ENCODE measurements around the gene LGALS3BP. TPM values are rescaled to one million over a fixed set of nuclear protein-coding genes. Genes with fewer than 3 reads are reported as not detected.

The LGALS3BP gene
- total and polyA plus RNA-seq, 2 of the 13 experiments (the other 11 are each of a cell fraction or from before 2014, with no cell fraction given) = 137 to 332 TPM

DNA sequence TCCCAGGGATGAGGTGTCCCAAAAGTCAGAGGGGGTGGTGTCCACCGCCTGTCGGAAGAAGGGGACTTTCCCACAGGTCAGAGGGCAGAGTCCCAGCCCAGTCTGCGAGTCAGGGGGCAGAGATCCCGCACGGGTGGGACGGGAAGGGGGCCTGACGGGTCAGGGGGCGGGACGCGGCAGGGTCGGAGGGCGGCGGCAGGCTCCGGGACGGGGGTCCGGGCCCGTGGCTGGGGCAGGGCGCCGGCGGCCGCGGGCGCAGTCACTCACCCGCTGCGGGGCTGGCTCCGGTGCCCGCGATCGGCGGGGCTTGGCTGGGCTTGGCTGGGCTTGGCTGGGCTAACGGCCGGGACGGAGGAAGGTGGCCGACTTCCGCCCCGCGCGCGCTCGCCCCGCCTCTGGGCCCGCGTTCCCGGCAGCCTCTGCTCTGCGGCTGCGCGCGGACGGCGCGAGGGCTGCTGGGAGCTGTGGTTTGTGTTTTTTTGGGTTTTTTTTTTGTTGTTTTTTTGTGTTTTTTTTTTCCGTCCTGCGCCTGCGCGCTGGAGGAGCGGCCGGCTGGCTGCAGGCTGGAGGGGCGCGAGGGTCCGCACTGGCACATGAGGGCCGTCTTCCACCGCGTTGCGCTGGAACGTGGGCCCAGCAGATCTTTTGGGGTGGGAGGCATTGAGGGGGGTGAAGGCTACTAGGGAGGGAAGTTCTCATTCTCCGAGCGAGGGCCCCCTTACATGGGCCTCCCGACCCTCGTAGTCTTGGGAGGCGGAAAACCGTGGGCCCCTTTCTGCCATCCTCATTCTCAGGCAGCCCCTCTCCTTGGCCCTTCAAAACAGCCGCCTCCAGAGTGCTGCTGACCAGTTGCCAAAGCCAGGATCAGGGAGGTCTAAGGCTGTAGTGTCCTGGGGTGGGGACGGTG is 29.9 kb upstream of the LGALS3BP start, which contains the start of gene CANT1 (continued):
- TF ChIP-seq ZNF367 (CRISPR knock-in tag; IDR thresholded peaks at IDR 0.05; ENCODE audit: borderline replicate concordance) (no peak), RBFOX2 (IDR thresholded peaks at IDR 0.05; ENCODE audit: low read depth, low read length) (peak; percentile 95), BORCS8-MEF2B (CRISPR knock-in tag; IDR thresholded peaks at IDR 0.05) (0 out of 2 replicates have a peak, but pooled peaks have one; percentile 35), ZKSCAN8 (CRISPR knock-in tag; IDR thresholded peaks at IDR 0.05; ENCODE audit: borderline replicate concordance) (no peak), IRX3 (CRISPR knock-in tag; IDR thresholded peaks at IDR 0.05; ENCODE audit: borderline replicate concordance, low read depth) (no peak; the same call in 1 of the 2 replicates), ZNF75D (CRISPR knock-in tag; IDR thresholded peaks at IDR 0.05; ENCODE audit: borderline replicate concordance) (no peak), NFIB (CRISPR knock-in tag; IDR thresholded peaks at IDR 0.05; ENCODE audit: borderline replicate concordance) (no peak), TBX2 (CRISPR knock-in tag; IDR thresholded peaks at IDR 0.05; ENCODE audit: borderline replicate concordance) (peak; percentile 71; the same call in 1 of the 2 replicates), MAFF (IDR thresholded peaks at IDR 0.05; ENCODE audit: low read depth, low read length) (no peak), ZFY (CRISPR knock-in tag; IDR thresholded peaks at IDR 0.05) (peak; percentile 95), TOE1 (CRISPR knock-in tag; IDR thresholded peaks at IDR 0.05) (no peak; the same call in 1 of the 2 replicates)
- TF ChIP-seq, protein P1, sequence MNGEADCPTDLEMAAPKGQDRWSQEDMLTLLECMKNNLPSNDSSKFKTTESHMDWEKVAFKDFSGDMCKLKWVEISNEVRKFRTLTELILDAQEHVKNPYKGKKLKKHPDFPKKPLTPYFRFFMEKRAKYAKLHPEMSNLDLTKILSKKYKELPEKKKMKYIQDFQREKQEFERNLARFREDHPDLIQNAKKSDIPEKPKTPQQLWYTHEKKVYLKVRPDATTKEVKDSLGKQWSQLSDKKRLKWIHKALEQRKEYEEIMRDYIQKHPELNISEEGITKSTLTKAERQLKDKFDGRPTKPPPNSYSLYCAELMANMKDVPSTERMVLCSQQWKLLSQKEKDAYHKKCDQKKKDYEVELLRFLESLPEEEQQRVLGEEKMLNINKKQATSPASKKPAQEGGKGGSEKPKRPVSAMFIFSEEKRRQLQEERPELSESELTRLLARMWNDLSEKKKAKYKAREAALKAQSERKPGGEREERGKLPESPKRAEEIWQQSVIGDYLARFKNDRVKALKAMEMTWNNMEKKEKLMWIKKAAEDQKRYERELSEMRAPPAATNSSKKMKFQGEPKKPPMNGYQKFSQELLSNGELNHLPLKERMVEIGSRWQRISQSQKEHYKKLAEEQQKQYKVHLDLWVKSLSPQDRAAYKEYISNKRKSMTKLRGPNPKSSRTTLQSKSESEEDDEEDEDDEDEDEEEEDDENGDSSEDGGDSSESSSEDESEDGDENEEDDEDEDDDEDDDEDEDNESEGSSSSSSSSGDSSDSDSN (CRISPR knock-in tag; IDR thresholded peaks at IDR 0.05) = peak; percentile 34; the same call in 1 of the 2 replicates
- TF ChIP-seq, protein P2, sequence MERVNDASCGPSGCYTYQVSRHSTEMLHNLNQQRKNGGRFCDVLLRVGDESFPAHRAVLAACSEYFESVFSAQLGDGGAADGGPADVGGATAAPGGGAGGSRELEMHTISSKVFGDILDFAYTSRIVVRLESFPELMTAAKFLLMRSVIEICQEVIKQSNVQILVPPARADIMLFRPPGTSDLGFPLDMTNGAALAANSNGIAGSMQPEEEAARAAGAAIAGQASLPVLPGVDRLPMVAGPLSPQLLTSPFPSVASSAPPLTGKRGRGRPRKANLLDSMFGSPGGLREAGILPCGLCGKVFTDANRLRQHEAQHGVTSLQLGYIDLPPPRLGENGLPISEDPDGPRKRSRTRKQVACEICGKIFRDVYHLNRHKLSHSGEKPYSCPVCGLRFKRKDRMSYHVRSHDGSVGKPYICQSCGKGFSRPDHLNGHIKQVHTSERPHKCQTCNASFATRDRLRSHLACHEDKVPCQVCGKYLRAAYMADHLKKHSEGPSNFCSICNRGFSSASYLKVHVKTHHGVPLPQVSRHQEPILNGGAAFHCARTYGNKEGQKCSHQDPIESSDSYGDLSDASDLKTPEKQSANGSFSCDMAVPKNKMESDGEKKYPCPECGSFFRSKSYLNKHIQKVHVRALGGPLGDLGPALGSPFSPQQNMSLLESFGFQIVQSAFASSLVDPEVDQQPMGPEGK (CRISPR knock-in tag; IDR thresholded peaks at IDR 0.05) = peak; percentile 56; the same call in 1 of the 2 replicates
- TF ChIP-seq, protein P3, sequence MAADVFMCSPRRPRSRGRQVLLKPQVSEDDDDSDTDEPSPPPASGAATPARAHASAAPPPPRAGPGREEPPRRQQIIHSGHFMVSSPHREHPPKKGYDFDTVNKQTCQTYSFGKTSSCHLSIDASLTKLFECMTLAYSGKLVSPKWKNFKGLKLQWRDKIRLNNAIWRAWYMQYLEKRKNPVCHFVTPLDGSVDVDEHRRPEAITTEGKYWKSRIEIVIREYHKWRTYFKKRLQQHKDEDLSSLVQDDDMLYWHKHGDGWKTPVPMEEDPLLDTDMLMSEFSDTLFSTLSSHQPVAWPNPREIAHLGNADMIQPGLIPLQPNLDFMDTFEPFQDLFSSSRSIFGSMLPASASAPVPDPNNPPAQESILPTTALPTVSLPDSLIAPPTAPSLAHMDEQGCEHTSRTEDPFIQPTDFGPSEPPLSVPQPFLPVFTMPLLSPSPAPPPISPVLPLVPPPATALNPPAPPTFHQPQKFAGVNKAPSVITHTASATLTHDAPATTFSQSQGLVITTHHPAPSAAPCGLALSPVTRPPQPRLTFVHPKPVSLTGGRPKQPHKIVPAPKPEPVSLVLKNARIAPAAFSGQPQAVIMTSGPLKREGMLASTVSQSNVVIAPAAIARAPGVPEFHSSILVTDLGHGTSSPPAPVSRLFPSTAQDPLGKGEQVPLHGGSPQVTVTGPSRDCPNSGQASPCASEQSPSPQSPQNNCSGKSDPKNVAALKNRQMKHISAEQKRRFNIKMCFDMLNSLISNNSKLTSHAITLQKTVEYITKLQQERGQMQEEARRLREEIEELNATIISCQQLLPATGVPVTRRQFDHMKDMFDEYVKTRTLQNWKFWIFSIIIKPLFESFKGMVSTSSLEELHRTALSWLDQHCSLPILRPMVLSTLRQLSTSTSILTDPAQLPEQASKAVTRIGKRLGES (CRISPR knock-in tag; IDR thresholded peaks at IDR 0.05; ENCODE audit: borderline replicate concordance) = no peak
- TF ChIP-seq, protein P4, sequence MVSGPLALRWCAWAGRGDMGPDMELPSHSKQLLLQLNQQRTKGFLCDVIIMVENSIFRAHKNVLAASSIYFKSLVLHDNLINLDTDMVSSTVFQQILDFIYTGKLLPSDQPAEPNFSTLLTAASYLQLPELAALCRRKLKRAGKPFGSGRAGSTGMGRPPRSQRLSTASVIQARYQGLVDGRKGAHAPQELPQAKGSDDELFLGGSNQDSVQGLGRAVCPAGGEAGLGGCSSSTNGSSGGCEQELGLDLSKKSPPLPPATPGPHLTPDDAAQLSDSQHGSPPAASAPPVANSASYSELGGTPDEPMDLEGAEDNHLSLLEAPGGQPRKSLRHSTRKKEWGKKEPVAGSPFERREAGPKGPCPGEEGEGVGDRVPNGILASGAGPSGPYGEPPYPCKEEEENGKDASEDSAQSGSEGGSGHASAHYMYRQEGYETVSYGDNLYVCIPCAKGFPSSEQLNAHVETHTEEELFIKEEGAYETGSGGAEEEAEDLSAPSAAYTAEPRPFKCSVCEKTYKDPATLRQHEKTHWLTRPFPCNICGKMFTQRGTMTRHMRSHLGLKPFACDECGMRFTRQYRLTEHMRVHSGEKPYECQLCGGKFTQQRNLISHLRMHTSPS (CRISPR knock-in tag; IDR thresholded peaks at IDR 0.05; ENCODE audit: low read depth) = no peak
- TF ChIP-seq, protein P5, sequence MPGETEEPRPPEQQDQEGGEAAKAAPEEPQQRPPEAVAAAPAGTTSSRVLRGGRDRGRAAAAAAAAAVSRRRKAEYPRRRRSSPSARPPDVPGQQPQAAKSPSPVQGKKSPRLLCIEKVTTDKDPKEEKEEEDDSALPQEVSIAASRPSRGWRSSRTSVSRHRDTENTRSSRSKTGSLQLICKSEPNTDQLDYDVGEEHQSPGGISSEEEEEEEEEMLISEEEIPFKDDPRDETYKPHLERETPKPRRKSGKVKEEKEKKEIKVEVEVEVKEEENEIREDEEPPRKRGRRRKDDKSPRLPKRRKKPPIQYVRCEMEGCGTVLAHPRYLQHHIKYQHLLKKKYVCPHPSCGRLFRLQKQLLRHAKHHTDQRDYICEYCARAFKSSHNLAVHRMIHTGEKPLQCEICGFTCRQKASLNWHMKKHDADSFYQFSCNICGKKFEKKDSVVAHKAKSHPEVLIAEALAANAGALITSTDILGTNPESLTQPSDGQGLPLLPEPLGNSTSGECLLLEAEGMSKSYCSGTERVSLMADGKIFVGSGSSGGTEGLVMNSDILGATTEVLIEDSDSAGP (CRISPR knock-in tag; IDR thresholded peaks at IDR 0.05; ENCODE audit: borderline replicate concordance) = peak; percentile 80

Measured in HepG2 (cell line).